RPMI8226 (cell line): Measurements from ENCODE around the gene RAB11FIP3.
A peak's percentile ranks its signal among the peaks of the same experiment; 100 is the strongest.
"Not testable (repeated sequence)": the region's sequence is repeated elsewhere in the genome, so short reads cannot be mapped to it uniquely, and the experiment has no call there.

Experiments used
- DNase-seq: peaks from one replicate; pipeline ENCODE4 v3.0.0-alpha.2; 2015

The RAB11FIP3 gene

DNA sequence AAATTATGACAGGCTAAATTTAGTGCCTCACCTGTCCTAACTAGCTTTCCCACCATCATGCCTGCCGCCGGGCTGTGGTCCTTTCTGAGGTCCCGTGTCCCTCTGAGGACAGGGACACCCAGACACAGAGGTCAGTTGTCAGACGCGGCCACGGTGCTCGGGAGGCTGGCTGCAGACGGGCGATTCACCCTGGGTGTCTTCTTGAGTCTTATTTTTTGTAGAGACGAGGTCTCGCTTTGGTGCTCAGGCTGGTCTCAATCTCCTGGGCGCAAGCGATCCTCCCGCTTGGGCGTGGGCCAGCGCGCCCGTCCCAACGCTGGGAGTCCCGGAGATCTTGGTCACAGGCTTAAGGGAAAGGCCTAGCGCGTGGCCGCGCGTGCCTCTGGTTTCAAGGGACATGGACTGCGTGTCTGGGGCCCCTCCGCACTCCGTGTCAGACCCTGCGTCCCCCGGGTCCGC is 797 bp upstream of the RAB11FIP3 start:
- peak; percentile 45 for DNase-seq

DNA sequence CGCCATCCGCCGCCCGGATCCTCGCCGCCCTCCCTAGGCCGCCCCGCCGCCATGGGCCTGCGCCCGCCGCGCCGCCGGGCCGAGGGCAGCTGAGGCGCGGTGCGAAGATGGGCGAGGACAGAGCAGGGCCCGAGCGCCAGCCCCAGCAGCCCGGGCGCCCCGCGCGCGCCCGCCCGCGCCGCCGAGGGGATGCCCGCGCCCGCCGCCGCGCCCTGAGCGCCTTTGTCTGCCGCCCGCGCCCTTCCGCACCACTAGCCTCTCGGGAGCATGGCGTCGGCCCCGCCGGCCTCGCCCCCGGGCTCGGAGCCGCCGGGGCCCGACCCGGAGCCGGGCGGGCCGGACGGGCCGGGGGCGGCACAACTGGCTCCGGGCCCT is 278 bp downstream of the RAB11FIP3 start:
- no peak for DNase-seq

DNA sequence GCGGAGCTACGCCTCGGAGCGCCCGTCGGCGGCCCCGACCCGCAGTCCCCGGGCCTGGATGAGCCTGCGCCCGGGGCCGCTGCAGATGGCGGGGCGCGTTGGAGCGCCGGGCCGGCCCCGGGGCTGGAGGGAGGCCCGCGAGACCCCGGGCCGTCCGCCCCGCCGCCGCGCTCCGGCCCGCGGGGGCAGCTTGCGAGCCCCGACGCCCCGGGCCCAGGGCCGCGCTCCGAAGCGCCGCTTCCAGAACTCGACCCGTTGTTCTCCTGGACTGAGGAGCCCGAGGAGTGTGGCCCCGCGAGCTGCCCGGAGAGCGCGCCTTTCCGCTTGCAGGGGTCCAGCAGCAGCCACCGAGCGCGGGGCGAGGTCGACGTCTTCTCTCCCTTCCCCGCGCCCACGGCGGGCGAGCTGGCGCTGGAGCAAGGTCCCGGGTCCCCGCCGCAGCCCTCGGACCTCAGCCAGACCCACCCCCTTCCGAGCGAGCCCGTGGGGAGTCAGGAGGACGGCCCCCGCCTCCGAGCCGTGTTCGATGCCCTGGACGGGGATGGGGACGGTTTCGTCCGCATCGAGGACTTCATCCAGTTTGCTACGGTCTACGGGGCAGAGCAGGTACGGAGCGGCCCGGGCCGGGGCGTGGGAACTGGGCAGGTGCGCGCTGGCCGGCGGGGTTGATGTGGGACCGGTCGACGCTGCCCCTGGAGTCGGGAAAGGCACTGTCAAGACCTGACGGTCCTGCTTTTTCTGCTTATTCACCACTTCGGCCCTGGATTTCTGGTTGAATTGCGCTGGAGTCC is 861 bp downstream of the RAB11FIP3 start:
- DNase-seq = peak; percentile 33

DNA sequence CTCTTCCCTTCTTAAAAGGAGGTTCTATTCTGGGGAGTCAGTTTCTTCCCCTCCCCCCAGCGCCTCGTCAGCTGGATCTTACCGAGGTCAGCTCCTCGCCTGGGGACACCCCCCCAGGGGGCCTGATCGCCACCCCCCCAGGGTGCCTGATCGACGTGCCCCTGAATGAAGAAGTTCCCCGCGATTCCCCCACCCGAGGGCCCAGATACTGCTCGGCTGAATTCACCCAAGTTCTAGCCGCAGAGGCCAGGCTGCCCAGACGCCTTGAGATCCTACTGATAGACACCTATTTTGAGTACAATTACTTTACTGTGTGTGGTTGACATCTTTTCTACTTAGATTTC is 1.4 kb downstream of the RAB11FIP3 start:
- no peak for DNase-seq

DNA sequence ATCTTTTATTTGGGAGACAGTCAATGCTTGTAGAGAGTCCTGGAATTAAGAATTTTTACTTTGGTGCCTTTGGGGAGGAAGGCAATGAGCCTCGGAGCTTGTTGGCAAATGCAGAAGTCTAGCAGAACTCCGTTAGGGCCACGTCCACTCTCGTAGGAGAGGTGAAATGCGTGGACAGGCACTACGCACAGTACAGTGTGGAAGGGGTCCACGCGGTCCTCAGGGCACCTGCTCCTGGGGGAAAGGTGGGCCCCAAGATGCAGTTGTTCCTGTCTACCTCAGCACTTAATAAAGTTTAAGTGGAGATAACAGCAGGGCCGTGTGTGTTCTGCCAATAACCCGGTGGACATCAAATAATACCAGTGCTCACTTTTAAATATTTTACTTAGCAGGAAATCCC is 1.8 kb downstream of the RAB11FIP3 start:
- DNase-seq = no peak

DNA sequence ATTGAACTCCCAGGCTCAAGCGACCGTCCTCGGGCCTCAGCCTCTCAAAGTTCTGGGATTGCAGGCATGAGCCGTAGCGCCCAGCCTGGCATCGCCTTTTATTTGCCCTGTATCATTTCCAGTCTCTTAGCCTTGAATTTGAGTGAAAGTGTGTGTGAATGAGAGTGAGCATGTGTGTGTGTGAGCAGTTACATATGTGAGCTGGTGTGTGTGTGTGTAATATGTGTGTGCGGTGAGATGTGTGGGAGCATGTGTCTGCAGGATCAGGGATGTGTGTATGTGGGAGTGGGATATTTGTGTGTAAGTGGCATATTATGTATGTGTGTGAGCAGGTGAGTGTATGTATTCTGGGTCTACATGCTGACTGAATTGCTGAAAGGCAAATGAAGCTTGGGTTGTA is 5.5 kb downstream of the RAB11FIP3 start:
- no peak for DNase-seq

DNA sequence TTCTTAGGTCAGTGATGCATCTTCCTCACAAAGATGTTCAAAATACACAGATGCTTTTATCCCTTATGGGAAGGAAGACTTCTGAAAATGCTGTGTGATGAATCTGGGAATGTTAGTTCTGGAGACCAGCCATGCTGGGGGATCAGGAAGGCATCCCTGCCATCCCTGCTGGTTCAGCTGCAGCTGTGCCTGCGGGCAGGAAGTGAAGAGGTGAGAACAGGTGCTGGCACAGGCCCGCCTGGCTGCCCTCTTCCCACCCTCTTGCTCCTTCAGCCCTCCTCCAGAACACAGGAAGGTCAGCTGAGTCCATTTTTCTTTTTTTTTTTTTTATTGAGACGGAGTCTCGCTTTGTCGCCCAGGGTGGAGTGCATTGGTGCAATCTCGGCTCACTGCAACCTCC is 15.2 kb downstream of the RAB11FIP3 start:
- DNase-seq = no peak

DNA sequence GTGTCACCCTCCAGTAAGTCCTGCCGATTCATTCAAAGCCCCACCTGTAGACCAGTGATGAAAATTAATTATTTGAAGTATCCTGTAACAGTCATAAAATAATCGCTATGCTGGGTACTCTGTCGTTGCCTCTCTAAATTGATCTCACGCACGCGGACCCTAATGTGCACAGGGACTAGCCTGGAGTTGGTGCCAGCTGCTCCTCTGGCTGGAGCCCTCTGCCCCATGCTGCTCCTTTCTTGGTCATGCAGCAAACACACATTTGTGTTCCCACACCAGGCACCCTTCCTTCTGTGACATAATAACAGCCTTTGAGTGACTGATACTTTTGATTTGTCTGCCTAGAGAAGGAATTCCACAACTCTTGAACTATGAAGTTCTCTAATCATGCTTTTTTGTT is 16.0 kb downstream of the RAB11FIP3 start:
- DNase-seq = no peak

DNA sequence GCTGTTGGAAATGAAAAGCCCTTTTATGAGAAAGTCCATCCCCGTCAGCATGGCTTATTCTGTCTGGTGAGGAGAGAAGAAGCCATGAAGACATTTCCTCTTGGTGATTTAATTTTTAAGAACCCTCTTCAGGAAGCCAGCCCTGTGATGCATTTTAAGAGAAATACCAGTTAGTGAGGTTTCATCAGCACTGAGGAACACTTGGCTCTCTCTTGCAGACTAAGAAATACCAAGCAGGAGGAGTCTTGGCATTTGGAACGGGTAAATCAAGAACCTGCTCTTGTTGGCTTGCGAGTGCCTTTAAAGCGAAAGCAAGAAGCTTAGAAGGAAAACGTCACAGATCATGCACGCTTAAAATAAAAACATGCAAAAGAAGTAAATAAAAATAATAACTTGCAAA is 17.5 kb downstream of the RAB11FIP3 start:
- DNase-seq = no peak

DNA sequence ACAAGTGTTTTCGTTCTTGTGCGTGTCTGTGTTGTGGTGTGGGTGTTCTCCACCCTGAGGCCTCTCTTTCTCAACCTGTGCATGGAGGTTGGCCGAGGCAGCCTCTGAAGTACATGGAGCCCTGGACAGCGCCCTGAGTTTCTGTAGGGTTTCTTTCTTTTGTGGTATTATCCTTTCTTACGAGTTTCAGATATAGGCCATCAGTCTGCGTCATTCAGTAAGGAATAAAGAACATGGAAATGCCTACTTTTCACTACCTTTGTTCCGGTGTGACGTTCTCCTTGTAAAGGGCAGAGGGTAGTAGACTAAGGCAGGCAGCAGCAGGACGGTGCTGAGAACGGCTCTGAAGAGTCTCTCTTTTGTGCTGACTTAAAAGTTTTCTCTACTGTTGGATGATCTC is 18.6 kb downstream of the RAB11FIP3 start:
- DNase-seq = no peak

DNA sequence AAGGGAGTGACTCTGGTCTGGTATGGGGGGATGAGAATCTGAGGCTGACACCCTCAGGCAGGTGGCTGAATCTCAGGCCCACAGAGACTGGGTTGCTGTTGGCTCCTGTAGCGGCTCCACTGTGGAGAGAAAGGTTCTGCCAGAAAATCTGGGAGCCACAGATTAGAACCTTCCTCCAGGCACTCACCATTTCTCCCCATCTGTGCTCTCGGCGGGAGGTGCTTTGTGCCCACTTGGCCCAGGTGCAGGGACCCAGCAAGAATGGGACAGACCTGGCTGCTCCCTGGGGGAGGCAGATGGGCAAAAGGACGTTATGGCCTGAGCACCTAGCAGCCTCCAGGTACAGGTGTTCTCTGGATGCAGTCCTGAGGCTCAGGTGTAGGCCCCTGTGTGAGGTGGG is 20.1 kb downstream of the RAB11FIP3 start:
- no peak for DNase-seq

DNA sequence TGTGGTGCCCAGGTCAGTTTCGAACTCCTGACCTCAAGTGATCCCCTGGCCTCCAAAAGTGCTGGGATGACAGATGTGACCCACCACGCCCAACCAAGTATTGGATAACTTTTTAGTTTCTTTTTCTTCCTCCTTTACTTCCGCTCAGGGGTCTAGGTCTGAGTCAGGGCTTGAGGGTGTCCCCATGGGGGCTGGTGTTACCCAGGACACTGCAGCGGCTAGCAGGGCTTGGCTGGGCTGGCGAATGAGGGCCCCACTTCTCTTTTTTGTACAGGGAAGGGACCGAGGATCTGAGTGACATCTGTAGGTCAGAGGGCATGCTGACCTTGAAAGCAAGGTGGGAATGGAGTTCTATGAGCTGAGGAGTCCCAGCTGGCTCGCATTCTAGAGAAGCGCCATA is 24.9 kb downstream of the RAB11FIP3 start:
- DNase-seq = no peak

DNA sequence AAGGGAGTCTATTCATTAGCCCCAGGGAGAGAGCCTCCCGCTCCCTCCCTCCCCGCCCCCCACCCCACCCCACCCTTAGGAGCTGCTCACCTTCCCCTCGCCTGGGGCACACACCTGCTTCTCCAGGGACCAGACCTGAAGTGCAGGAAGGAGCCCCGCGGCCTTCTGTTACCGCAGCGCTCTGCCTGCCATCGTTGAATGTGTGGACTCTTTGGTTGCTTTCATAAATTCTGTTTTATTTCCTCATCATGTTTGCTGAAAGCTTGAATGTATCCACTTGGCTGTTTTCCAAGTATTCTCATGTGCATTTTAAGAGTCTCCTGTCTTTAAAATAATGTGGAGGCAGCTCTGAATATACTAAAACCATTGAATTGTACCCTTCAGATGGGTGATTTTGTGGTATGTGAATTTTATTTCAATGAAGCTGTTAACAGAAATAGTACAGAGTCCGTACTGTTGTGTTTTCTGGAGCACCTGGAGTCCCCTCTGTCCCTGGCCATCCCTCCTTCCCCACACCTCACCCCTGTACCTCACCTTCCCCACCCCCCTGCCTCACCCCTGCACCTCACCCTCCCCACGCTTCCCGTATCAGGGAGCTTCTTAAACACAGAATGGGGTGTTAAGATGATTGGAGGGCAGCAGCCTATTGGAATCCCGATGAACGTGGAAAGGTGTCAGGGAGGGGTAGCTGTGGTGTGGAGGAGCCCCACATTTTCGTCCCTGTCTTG is 25.5 kb downstream of the RAB11FIP3 start:
- DNase-seq = no peak

DNA sequence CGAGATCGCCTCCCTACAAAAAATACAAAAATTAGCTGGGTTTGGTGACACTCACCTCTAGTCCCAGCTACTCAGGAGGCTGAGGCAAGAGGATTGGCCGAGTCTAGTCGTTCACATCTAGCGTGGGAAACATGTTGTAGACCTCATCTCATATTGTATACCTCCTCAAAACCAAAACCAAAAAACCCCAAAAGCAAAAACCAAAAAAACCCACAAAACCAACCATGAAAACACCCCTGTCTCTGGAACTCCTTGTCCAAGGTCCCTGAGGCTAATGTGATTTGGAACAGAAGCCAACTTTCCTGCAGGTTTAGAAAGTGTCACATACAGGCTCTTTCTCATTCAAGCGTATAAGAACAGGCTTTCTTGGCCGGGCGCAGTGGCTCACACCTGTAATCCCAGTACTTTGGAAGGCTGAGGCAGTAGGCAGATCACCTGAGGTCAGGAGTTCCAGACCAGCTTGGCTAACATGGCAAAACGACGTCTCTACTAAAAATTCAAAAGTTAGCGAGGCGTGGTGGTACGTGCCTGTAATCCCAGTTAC is 29.0 kb downstream of the RAB11FIP3 start:
- no peak for DNase-seq

DNA sequence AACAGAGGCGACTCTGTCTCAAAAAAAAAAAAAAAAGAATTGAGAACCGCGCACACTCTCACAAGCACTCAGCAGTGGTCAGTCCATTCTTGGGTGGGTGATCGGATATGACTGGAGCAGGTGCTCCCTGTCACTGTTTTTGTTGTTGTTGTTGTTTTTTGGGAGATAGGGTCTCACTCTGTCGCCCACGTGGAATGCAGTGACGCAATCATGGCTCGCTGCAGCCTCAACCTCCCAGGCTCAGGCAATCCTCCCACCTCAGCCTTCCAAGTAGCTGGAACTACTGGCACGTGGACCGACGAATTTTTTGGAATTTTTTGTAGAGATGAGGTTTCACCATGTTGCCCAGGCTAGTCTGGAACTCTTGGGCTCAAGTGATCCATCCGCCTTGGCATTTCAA is 30.0 kb downstream of the RAB11FIP3 start:
- DNase-seq = no peak

DNA sequence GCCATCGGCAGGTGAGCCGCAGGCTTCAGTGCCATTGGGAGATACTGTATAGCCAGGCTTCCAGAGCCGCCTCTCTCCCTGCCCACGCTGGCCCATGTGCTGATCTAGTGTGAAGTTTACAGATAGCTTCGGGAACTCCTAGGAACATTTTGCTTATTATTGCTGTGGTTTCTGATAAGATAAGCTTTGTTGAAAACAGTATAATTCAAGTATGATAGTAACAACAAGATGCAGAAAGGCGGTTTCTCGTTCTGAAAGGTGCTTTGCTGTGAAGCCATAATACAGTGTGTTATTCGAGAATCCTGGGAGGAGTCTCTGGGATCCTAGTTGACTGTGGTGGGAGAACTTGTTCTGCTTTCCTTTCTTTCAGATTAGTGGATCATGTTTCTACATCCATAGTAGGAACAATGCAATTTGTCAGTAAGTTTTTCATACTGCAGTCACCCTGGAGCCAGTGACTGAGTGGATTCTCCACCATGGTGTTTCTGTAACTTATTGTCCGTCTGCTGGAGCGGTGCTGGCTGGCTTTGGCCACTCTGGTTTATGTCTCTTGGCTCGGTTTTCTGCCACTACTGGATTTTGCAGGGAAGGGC is 31.5 kb downstream of the RAB11FIP3 start:
- DNase-seq = no peak

DNA sequence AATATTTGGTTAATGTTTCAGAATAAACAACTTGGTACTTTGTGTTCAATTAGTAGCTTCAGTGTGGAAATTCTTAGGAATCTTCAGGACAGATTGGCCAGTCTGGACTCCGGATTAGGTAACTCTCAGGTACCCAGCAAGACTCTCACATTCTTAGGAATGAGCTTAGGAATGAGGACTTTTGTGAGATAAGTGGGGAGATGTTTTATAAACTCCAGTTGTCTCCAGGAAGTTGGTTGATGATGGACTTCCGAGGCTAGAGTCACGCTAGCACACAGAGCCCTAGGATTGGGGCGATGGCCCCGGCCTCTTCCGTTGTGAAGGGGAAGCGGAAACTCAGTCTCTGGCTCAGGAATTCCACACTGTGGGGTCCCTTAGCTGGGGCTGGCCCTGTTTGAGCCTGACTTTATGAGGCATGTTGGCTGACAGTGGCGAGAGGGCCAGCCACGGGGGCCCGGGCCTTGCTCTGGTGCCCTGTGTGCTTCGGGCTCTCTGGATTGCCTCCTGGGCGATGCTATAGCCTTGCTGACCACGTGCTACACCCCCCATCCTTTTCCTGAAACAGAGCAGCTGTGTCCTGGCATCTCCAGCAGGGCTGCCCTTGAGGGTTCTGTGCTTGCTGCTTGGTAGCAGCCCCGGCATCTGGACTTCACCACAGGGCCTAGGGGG is 32.4 kb downstream of the RAB11FIP3 start:
- peak; percentile 7 for DNase-seq

DNA sequence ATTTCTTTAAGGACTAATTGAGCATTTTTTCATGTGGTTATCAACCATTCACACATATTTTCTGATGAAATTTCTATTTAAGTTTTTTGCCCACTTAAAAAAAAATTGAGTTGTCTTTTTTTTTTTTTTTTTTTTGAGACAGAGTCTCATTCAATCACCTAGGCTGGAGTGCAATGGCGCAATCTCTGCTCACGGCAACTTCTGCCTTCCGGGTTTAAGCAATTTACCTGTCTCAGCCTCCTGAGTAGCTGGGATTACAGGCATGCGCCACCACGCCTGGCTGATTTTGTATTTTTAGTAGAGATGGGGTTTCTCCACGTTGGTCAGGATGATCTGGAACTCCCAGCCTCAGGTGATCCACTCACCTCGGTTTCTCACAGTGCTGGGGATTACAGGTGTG is 34.3 kb downstream of the RAB11FIP3 start:
- no peak for DNase-seq

DNA sequence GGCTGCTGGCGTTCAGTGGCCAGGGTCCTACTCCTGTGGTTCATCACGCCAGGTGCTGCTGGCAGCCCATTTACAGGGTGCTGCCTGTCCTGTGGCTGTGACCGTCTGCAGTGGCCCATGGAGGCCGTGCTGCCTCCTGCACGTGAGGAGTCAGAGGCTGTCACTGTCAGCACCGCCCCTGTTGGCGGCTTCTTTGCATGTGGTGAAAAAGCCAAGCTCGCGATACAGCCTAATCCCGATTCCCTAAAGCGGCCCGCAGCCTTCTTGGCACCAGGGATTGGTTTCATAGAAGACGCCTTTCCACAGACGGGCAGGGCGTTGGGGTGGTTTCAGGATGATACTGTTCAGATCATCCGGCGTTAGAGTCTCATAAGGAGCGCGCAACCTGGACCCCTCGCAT is 35.3 kb downstream of the RAB11FIP3 start:
- no peak for DNase-seq

DNA sequence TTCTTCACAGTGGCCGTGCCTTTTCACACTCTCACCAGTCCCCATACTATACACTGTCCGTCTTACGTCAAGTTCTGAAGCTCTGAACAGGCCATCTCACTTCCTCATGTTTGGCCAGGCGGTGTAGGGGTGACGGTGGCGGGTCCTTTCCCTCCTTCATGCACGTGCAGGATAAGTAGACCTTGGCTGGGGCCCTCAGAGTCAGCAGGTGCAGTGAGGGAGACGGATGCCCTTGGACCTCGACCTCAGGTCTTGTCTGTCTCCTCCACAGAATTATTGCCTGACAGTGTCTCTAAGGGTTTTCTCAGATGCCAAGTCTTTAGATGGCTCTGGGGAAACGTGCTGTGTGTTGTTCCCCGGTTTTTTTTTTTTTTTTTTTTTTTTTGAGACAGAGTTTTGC is 37.6 kb downstream of the RAB11FIP3 start:
- no peak for DNase-seq

DNA sequence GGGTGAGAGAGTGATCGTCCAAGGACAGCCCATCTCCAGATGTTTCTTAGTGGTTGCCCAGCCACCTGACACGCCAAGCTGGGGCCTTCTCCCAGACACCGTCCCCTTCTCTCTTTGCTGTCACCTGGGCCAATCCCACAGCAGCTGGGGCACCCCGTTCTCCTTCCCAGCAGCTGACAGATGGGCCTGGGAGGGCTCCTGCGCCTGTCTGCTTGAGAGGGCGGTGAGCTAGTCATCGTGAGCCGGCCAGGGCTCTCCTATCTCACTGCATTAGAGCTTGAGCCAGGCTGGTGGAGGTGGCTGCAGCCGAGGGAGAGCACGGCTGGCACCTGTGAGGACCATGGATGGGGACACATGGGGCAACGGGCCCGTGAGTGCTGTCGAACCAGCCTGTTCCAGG is 41.2 kb downstream of the RAB11FIP3 start:
- no peak for DNase-seq

DNA sequence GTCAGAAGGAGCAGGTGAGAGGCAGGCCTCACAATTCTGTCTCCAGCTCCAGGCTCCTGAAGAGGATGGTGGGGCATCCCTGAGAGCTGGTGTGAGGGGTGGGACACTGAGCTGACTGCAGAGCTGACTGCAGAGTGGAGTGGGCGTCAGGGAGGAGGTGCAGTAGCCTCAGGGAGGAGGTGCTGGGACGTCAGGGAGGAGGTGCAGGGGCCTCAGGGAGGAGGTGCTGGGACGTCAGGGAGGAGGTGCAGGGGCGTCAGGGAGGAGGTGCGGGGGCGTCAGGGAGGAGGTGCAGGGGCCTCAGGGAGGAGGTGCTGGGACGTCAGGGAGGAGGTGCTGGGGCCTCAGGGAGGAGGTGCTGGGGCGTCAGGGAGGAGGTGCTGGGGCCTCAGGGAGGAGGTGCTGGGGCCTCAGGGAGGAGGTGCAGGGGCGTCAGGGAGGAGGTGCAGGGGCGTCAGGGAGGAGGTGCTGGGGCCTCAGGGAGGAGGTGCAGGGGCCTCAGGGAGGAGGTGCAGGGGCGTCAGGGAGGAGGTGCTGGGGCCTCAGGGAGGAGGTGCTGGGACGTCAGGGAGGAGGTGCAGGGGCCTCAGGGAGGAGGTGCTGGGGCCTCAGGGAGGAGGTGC is 41.9 kb downstream of the RAB11FIP3 start:
- not testable (repeated sequence) for DNase-seq
